DND-41 (cell line): ENCODE measurements around the gene PCGF5.

Experiments
- ATAC-seq: fragments of 200-7000 bp; cut with Tn5 transposase; 3 replicates; pipeline ENCODE4 v1.9.1; 2021; ENCODE audit warnings: low read depth; ENCODE audit not compliant: insufficient read depth
- DNase-seq: peaks from one replicate; pipeline ENCODE4 v3.0.0-alpha.2; 2020
- H2AFZ ChIP-seq: 2 replicates; pipeline ENCODE4 v1.6.0; 2012; ENCODE audit warnings: low read depth, low read length
- H3K27ac ChIP-seq: 2 replicates; pipeline ENCODE4 v1.5.1; 2012; ENCODE audit warnings: low read length, inconsistent platforms
- H3K27me3 ChIP-seq: fragments of 200-600 bp; sonication (generic); 2 replicates; pipeline ENCODE4 v1.6.0; 2012; ENCODE audit warnings: low read length, mild to moderate bottlenecking, inconsistent platforms; ENCODE audit not compliant: insufficient read depth, poor library complexity
- H3K36me3 ChIP-seq: 2 replicates; pipeline ENCODE4 v1.5.1; 2012; ENCODE audit warnings: low read length, inconsistent platforms; ENCODE audit not compliant: insufficient read depth
- H3K4me1 ChIP-seq: 2 replicates; pipeline ENCODE4 v1.5.1; 2012; ENCODE audit warnings: mild to moderate bottlenecking, low read length; ENCODE audit not compliant: insufficient read depth
- H3K4me2 ChIP-seq: 2 replicates; pipeline ENCODE4 v1.6.0; 2012; ENCODE audit warnings: mild to moderate bottlenecking, moderate library complexity, low read length, inconsistent platforms; ENCODE audit not compliant: insufficient read depth
- H3K4me3 ChIP-seq, 2 experiments: fragments of 200-600 bp in 1 of 2; shearing (Covaris generic) in 1 of 2; 2 replicates each; pipeline ENCODE4 v1.5.1; 2012 to 2016; ENCODE audit warnings: inconsistent platforms in 2 of 2, low read length in 2 of 2, mild to moderate bottlenecking in 2 of 2, low read depth in 1 of 2, moderate library complexity in 1 of 2
- H3K79me2 ChIP-seq: 2 replicates; pipeline ENCODE4 v1.6.0; 2012; ENCODE audit warnings: low read length, inconsistent platforms; ENCODE audit not compliant: insufficient read depth
- H3K9ac ChIP-seq: 2 replicates; pipeline ENCODE4 v1.6.0; 2012; ENCODE audit warnings: low read depth, mild to moderate bottlenecking, inconsistent platforms, low read length, moderate library complexity
- H3K9me3 ChIP-seq: 2 replicates; pipeline ENCODE4 v1.5.1; 2012; ENCODE audit warnings: low read length, moderate library complexity, mild to moderate bottlenecking, inconsistent platforms; ENCODE audit not compliant: insufficient read depth, severe bottlenecking
- H4K20me1 ChIP-seq: 2 replicates; pipeline ENCODE4 v1.6.0; 2012; ENCODE audit warnings: low read length; ENCODE audit not compliant: insufficient read depth
- CTCF ChIP-seq: IDR thresholded peaks from 2 replicates; pipeline ENCODE4 v1.5.1; 2012; ENCODE audit warnings: borderline replicate concordance, low read length, moderate library complexity, mild to moderate bottlenecking; ENCODE audit not compliant: poor library complexity, severe bottlenecking; ENCODE audit errors: extremely low read depth
- EZH2 ChIP-seq: IDR thresholded peaks from 3 replicates; pipeline ENCODE4 v1.6.1; 2012; ENCODE audit warnings: borderline replicate concordance, low read depth, mild to moderate bottlenecking, moderate library complexity, low read length, inconsistent platforms; ENCODE audit not compliant: severe bottlenecking

PCGF5 gene

GRCh38 chr10:91194497-91195179 is 25.8 kb upstream of the PCGF5 start:
- no peak overlapping the region for H3K4me2 ChIP-seq
- H2AFZ ChIP-seq: no peak overlapping the region
- peaks cover 61% of the 10 kb centered on the region; the same call in 1 of the 2 replicates for H4K20me1 ChIP-seq
- no peaks in the 10 kb centered on the region for H3K27me3 ChIP-seq
- TF ChIP-seq EZH2 (no peak), CTCF (no peak)
- peaks cover 12% of the 10 kb centered on the region; the same call in 1 of the 2 replicates for H3K36me3 ChIP-seq
- DNase-seq (no peak), ATAC-seq (peak; percentile 83)
- peak overlapping the region; percentile 51 for H3K27ac ChIP-seq
- peaks cover 60% of the 10 kb centered on the region for H3K4me1 ChIP-seq
- no peaks in the 10 kb centered on the region for H3K9me3 ChIP-seq
- peaks cover 100% of the 10 kb centered on the region for H3K79me2 ChIP-seq
- H3K9ac ChIP-seq: no peak overlapping the region
- no peak overlapping the region for H3K4me3 ChIP-seq

GRCh38 chr10:91196268-91197048 is 24.0 kb upstream of the PCGF5 start:
- no peak overlapping the region for H2AFZ ChIP-seq
- H3K36me3 ChIP-seq: peaks cover 12% of the 10 kb centered on the region; the same call in 1 of the 2 replicates
- H3K9ac ChIP-seq: no peak overlapping the region
- H4K20me1 ChIP-seq: peaks cover 73% of the 10 kb centered on the region; the same call in 1 of the 2 replicates
- H3K27me3 ChIP-seq: no peaks in the 10 kb centered on the region
- ATAC-seq (no peak), DNase-seq (no peak)
- peaks cover 99% of the 10 kb centered on the region for H3K79me2 ChIP-seq
- H3K4me3 ChIP-seq: no peak overlapping the region
- no peak overlapping the region for H3K4me2 ChIP-seq
- peak overlapping the region; percentile 15; the same call in 1 of the 2 replicates for H3K27ac ChIP-seq
- H3K4me1 ChIP-seq: peaks cover 76% of the 10 kb centered on the region
- H3K9me3 ChIP-seq: no peaks in the 10 kb centered on the region
- TF ChIP-seq CTCF (no peak), EZH2 (no peak)

- no peak overlapping the region for H3K4me2 ChIP-seq
- no peak for ATAC-seq
- no peaks in the 10 kb centered on the region for H3K9me3 ChIP-seq
- H4K20me1 ChIP-seq: peaks cover 76% of the 10 kb centered on the region; the same call in 1 of the 2 replicates
- peaks cover 83% of the 10 kb centered on the region for H3K4me1 ChIP-seq
- H3K79me2 ChIP-seq: peaks cover 98% of the 10 kb centered on the region
- no peak overlapping the region for H2AFZ ChIP-seq
- H3K4me3 ChIP-seq: no peak overlapping the region
- H3K27me3 ChIP-seq: no peaks in the 10 kb centered on the region
- no peak for DNase-seq
- H3K36me3 ChIP-seq: peaks cover 12% of the 10 kb centered on the region; the same call in 1 of the 2 replicates
- H3K27ac ChIP-seq: peak overlapping the region; percentile 6; the same call in 1 of the 2 replicates
- H3K9ac ChIP-seq: no peak overlapping the region
- TF ChIP-seq EZH2: no peak
- TF ChIP-seq CTCF: no peak
Measured at GRCh38 chr10:91197127-91197526, 23.3 kb upstream of the PCGF5 start.
